H1 (cell line): ENCODE measurements around the gene IGSF9B. TPM values are rescaled to one million over a fixed set of nuclear protein-coding genes. Genes with fewer than 3 reads are reported as not detected.

Experiments
- CTCF ChIA-PET: fragments of 300-600 bp; sonication (Branson Sonifier 250); formaldehyde crosslinking; loops from one replicate; lab custom pipeline; 2021; ENCODE audit not compliant: partially characterized antibody; lab: Charles Lee
- POLR2A ChIA-PET: fragments of 300-600 bp; sonication (Branson Sonifier 250); formaldehyde crosslinking; loops from one replicate; lab custom pipeline; 2021; ENCODE audit warnings: inconsistent platforms; ENCODE audit not compliant: partially characterized antibody; lab: Charles Lee
- DNase-seq, 2 experiments: peaks; one replicate each; pipeline versions ENCODE4 v3.0.0 to v3.0.0-alpha.2; 2010 to 2022; ENCODE audit warnings: low spot score in 2 of 2, low read depth in 1 of 2, mixed read lengths in 1 of 2
- FAIRE-seq: peaks from 2 replicates; lab custom pipeline; 2011; peaks lifted over from hg19 to GRCh38; lab: Jason Lieb, UNC
- H2AFZ ChIP-seq: 2 replicates; pipeline ENCODE4 v1.8.1; 2012; ENCODE audit warnings: low read length, inconsistent platforms
- H2AK5ac ChIP-seq: 2 replicates; pipeline ENCODE4 v1.6.1; 2013; ENCODE audit warnings: low read depth, low read length
- H2BK120ac ChIP-seq: replicated peaks from 2 replicates; pipeline ENCODE3; 2013; ENCODE audit warnings: low read depth, low read length, inconsistent platforms
- H2BK12ac ChIP-seq: 2 replicates; pipeline ENCODE4 v1.6.1; 2013; ENCODE audit warnings: low read depth, low read length
- H2BK15ac ChIP-seq: 2 replicates; pipeline ENCODE4 v1.6.1; 2013; ENCODE audit warnings: low read length
- H2BK20ac ChIP-seq: 2 replicates; pipeline ENCODE4 v1.6.1; 2013; ENCODE audit warnings: low read length
- H2BK5ac ChIP-seq: 2 replicates; pipeline ENCODE4 v1.6.1; 2013; ENCODE audit warnings: low read depth, low read length
- H3K14ac ChIP-seq: 2 replicates; pipeline ENCODE4 v1.6.1; 2013; ENCODE audit warnings: inconsistent platforms; ENCODE audit not compliant: insufficient read length
- H3K18ac ChIP-seq: 2 replicates; pipeline ENCODE4 v1.6.1; 2013; ENCODE audit warnings: low read length; ENCODE audit errors: extremely low read depth
- H3K23ac ChIP-seq: 2 replicates; pipeline ENCODE4 v1.6.1; 2013; ENCODE audit warnings: inconsistent platforms; ENCODE audit not compliant: insufficient read length
- H3K23me2 ChIP-seq: 2 replicates; pipeline ENCODE4 v1.6.1; 2013; ENCODE audit warnings: low read depth, low read length
- H3K27ac ChIP-seq: 2 replicates; pipeline ENCODE4 v1.6.1; 2011; ENCODE audit warnings: low read depth, low read length, inconsistent platforms
- H3K27me3 ChIP-seq, 4 experiments: replicated peaks in 1 of 4; 1 replicate in 1 of 4; 2 replicates in 3 of 4; pipeline versions ENCODE4 v1.6.1 to v1.8.1; 2011 to 2013; ENCODE audit warnings: low read length in 3 of 4, mild to moderate bottlenecking in 3 of 4, inconsistent platforms in 2 of 4, mixed read lengths in 2 of 4, moderate library complexity in 1 of 4; ENCODE audit not compliant: control insufficient read depth in 3 of 4, insufficient read depth in 3 of 4; ENCODE audit errors: extremely low read depth in 1 of 4
- H3K36me3 ChIP-seq, 4 experiments: 2 replicates each; pipeline versions ENCODE4 v1.6.1 to v1.8.1; 2011 to 2013; ENCODE audit warnings: mild to moderate bottlenecking in 4 of 4, low read length in 3 of 4, moderate library complexity in 2 of 4, control low read depth in 1 of 4, inconsistent platforms in 1 of 4; ENCODE audit not compliant: insufficient read depth in 4 of 4, control insufficient read depth in 2 of 4
- H3K4ac ChIP-seq: replicated peaks from 2 replicates; pipeline ENCODE3; 2013; ENCODE audit warnings: low read length, low read depth, mixed read lengths, inconsistent platforms; ENCODE audit not compliant: insufficient read length
- H3K4me1 ChIP-seq, 4 experiments: replicated peaks in 1 of 4; 1 replicate in 1 of 4; 2 replicates in 3 of 4; pipeline versions ENCODE4 v1.6.1 to v1.8.1; 2011 to 2013; ENCODE audit warnings: low read length in 3 of 4, inconsistent platforms in 2 of 4, mixed read lengths in 1 of 4; ENCODE audit not compliant: insufficient read depth in 4 of 4, control insufficient read depth in 3 of 4
- H3K4me2 ChIP-seq, 2 experiments: 2 replicates each; pipeline versions ENCODE4 v1.6.1 to v1.8.1; 2011 to 2013; ENCODE audit warnings: low read depth in 2 of 2, low read length in 2 of 2, control low read depth in 1 of 2, inconsistent platforms in 1 of 2, mild to moderate bottlenecking in 1 of 2; ENCODE audit not compliant: insufficient read depth in 1 of 2
- H3K4me3 ChIP-seq, 4 experiments: fragments of 200-600, 300-600 bp in 1 of 4; sonication (generic), shearing (Covaris generic), sonication (Bioruptor Twin) in 1 of 4; 2 replicates each; pipeline versions ENCODE4 v1.5.1 to v1.8.1; 2011 to 2016; ENCODE audit warnings: low read length in 4 of 4, low read depth in 3 of 4, control low read depth in 2 of 4, inconsistent platforms in 2 of 4, mild to moderate bottlenecking in 2 of 4, mixed read lengths in 1 of 4, moderate library complexity in 1 of 4; ENCODE audit not compliant: insufficient read depth in 2 of 4; ENCODE audit errors: extremely low read depth in 1 of 4
- H3K56ac ChIP-seq: replicated peaks from 2 replicates; pipeline ENCODE3; 2013; ENCODE audit warnings: low read depth, mild to moderate bottlenecking, mixed read lengths, low read length, inconsistent platforms; ENCODE audit not compliant: insufficient read length
- H3K79me1 ChIP-seq: 2 replicates; pipeline ENCODE4 v1.6.1; 2013; ENCODE audit warnings: low read depth, low read length, control low read depth
- H3K79me2 ChIP-seq, 2 experiments: 2 replicates each; pipeline versions ENCODE4 v1.6.1 to v1.8.1; 2012 to 2013; ENCODE audit warnings: low read length in 2 of 2, mild to moderate bottlenecking in 2 of 2, inconsistent platforms in 1 of 2; ENCODE audit not compliant: insufficient read depth in 2 of 2, control insufficient read depth in 1 of 2
- H3K9ac ChIP-seq, 4 experiments: replicated peaks in 1 of 4; 1 replicate in 1 of 4; 2 replicates in 3 of 4; pipeline versions ENCODE4 v1.6.1 to v1.8.1; 2011 to 2013; ENCODE audit warnings: low read depth in 3 of 4, low read length in 3 of 4, control low read depth in 2 of 4, mild to moderate bottlenecking in 2 of 4, moderate library complexity in 2 of 4, inconsistent platforms in 1 of 4; ENCODE audit errors: extremely low read depth in 1 of 4
- H3K9me3 ChIP-seq, 2 experiments: 2 replicates each; pipeline versions ENCODE4 v1.6.1 to v1.8.1; 2012 to 2013; ENCODE audit warnings: mild to moderate bottlenecking in 2 of 2, moderate library complexity in 2 of 2, control low read depth in 1 of 2, inconsistent platforms in 1 of 2, low read depth in 1 of 2, low read length in 1 of 2, mixed read lengths in 1 of 2; ENCODE audit not compliant: insufficient read depth in 2 of 2
- H4K20me1 ChIP-seq, 2 experiments: replicated peaks in 1 of 2; 2 replicates each; pipeline versions ENCODE3 to v1.8.1; 2011 to 2013; ENCODE audit warnings: inconsistent platforms in 2 of 2, low read length in 2 of 2, mild to moderate bottlenecking in 1 of 2; ENCODE audit not compliant: insufficient read depth in 2 of 2, control insufficient read depth in 1 of 2
- H4K5ac ChIP-seq: 2 replicates; pipeline ENCODE4 v1.6.1; 2013; ENCODE audit warnings: low read length, low read depth, mixed read lengths, inconsistent platforms; ENCODE audit not compliant: insufficient read length
- H4K8ac ChIP-seq: 2 replicates; pipeline ENCODE4 v1.8.0; 2013; ENCODE audit warnings: mild to moderate bottlenecking, moderate library complexity, low read length, inconsistent platforms; ENCODE audit not compliant: insufficient read depth; ENCODE audit errors: extremely low read depth
- H4K91ac ChIP-seq: replicated peaks from 2 replicates; pipeline ENCODE3; 2013; ENCODE audit warnings: low read length, mixed read lengths, inconsistent platforms; ENCODE audit not compliant: insufficient read length
- CHD1 ChIP-seq: IDR thresholded peaks from 2 replicates; pipeline ENCODE4 v1.6.1; 2012; ENCODE audit warnings: low read depth, low read length, improper control_type of control experiment
- MAFK ChIP-seq: IDR thresholded peaks from 2 replicates; pipeline ENCODE4 v1.6.1; 2012; ENCODE audit warnings: low read depth, mild to moderate bottlenecking, improper control_type of control experiment, low read length
- SIN3A ChIP-seq, 2 experiments: IDR thresholded peaks in 1 of 2; conservative IDR thresholded peaks in 1 of 2; 2 replicates each; pipeline ENCODE4 v1.6.1; 2011 to 2012; ENCODE audit warnings: low read length in 2 of 2, improper control_type of control experiment in 1 of 2, low read depth in 1 of 2, mild to moderate bottlenecking in 1 of 2
- WGBS, 2 experiments: shearing (Covaris generic) in 1 of 2; methylation state at CpG; one replicate each; pipeline versions ENCODE4 v1.1.6 to v1.1.7; 2013 to 2015; ENCODE audit warnings: low lambda C conversion rate in 2 of 2, mixed read lengths in 2 of 2, inconsistent platforms in 1 of 2, low coverage in 1 of 2, missing lambda C conversion rate in 1 of 2; ENCODE audit not compliant: insufficient replicate concordance in 2 of 2, insufficient coverage in 1 of 2, insufficient read length in 1 of 2; ENCODE audit errors: extremely low coverage in 1 of 2, missing lambda C conversion rate in 1 of 2; 5-methylcytosine and 5-hydroxymethylcytosine counted together
- polyA plus RNA-seq, 7 experiments: library from polyadenylated mRNA; depleted of rRNA in 3 of 7; stranded (reverse) in 5 of 7; unstranded in 2 of 7; fragments of >200 nt in 5 of 7; fragments of 200-250 nt in 2 of 7; gene quantifications; 1 replicate in 5 of 7; 2 replicates in 1 of 7; 4 replicates in 1 of 7; pipeline versions ENCODE4 v1.2.1 to v1.2.3, GENCODE V29; 2011 to 2013; ENCODE audit warnings: missing spikeins in 2 of 7, mixed read lengths in 2 of 7
- total RNA-seq: library from RNA; stranded (reverse); fragmentation: NEBNext Ultra II Directional; extraction: Animal tissue kit (Norgen Biotek cat#: 25700); gene quantifications from 2 replicates; pipeline ENCODE4 v1.2.1, GENCODE V29; 2021

Gene IGSF9B
- total and polyA plus RNA-seq, 2 of the 8 experiments (the other 6 are each of a cell fraction or from before 2014, with no cell fraction given): 16.5 to 49.2 TPM

- no peak overlapping the region for H3K4ac ChIP-seq
- peaks cover 11% of the 10 kb centered on the region for H3K23me2 ChIP-seq
- no peak overlapping the region for H2BK5ac ChIP-seq
- no peak overlapping the region for H2BK12ac ChIP-seq
- H3K4me2 ChIP-seq: no peak overlapping the region; a peak in 1 of 4 replicates
- no peak for DNase-seq
- no peaks in the 10 kb centered on the region for H3K36me3 ChIP-seq
- H3K79me2 ChIP-seq: peaks cover 3 to 58% of the 10 kb centered on the region in 2 experiments; a peak in 3 of 4 replicates
- H3K27me3 ChIP-seq: peaks cover 0 to 25% (median 17%) of the 10 kb centered on the region in 4 experiments; a peak in 6 of 7 replicates
- H3K18ac ChIP-seq: no peak overlapping the region
- no peak overlapping the region for H3K27ac ChIP-seq
- H2BK15ac ChIP-seq: no peak overlapping the region
- peaks cover 12 to 64% (median 43%) of the 10 kb centered on the region in 4 experiments for H3K4me1 ChIP-seq
- H3K9me3 ChIP-seq: no peaks in the 10 kb centered on the region; a peak in 1 of 4 replicates
- no peak overlapping the region for H3K56ac ChIP-seq
- no peak overlapping the region for H3K14ac ChIP-seq
- no peak for FAIRE-seq
- no peak overlapping the region for H2BK120ac ChIP-seq
- TF ChIP-seq CHD1: no peak
- no peak for TF ChIP-seq MAFK
- TF ChIP-seq SIN3A (conservative IDR thresholded peaks at IDR 0.05 in 1 of 2, IDR thresholded peaks at IDR 0.05 in 1 of 2; ENCODE audit: low read depth in 1 of 2, low read length in 2 of 2): no peak
- TF ChIP-seq, all 59 proteins: peak for 0
- ChIA-PET POLR2A (no interaction called here), CTCF (interaction anchor here (1.1 to 1.7 kb wide), 4 partner anchors 12 to 80 kb away, joined by 3 to 6 read pairs (median 5); no protein-coding TSS in a partner anchor)
- Histone ChIP-seq H3K23ac (no peak overlapping the region), H4K5ac (no peak overlapping the region), H3K79me1 (peaks cover 24% of the 10 kb centered on the region), H2BK20ac (no peak overlapping the region), H3K9ac (no peak overlapping the region), H4K20me1 (peaks cover 21 to 36% of the 10 kb centered on the region in 2 experiments), H2AFZ (no peak overlapping the region), H4K8ac (no peak overlapping the region), H4K91ac (no peak overlapping the region), H2AK5ac (peak overlapping the region; percentile 54; the same call in 1 of the 2 replicates), H3K4me3 (no peak overlapping the region)
- 85% methylated on average over 8 of the region's 8 CpGs; no CpG with 5 or more reads in 1 of the 2 experiments for WGBS, 2 experiments
Observed at GRCh38 chr11:133953999-133954398, 2.8 kb downstream of the IGSF9B start.
